NCI-H128 (cell line): ENCODE measurements around the gene PPARG.

Source experiments
- DNase-seq: peaks from one replicate; lab custom pipeline; 2025; ENCODE audit not compliant: unreplicated experiment; lab: John Stamatoyannopoulos, UW

The PPARG gene

GRCh38 chr3:12342151-12342550 is 53.3 kb downstream of the PPARG start:
- no peak for DNase-seq

GRCh38 chr3:12343047-12343501 is 54.2 kb downstream of the PPARG start:
- no peak for DNase-seq

- no peak for DNase-seq
Measured at GRCh38 chr3:12345141-12345561, 56.3 kb downstream of the PPARG start.

- DNase-seq, result no peak
Measured at GRCh38 chr3:12345584-12346494, 57.0 kb downstream of the PPARG start.

- no peak for DNase-seq
Measured at GRCh38 chr3:12347301-12347700, 58.4 kb downstream of the PPARG start.

GRCh38 chr3:12349895-12350811 is 61.3 kb downstream of the PPARG start:
- no peak for DNase-seq

GRCh38 chr3:12351145-12351544 is 62.3 kb downstream of the PPARG start:
- DNase-seq, result no peak

- no peak for DNase-seq
Measured at GRCh38 chr3:12352253-12352652, 63.4 kb downstream of the PPARG start.

- no peak for DNase-seq
Measured at GRCh38 chr3:12352755-12353154, 63.9 kb downstream of the PPARG start.

- no peak for DNase-seq
Measured at GRCh38 chr3:12353796-12354525, 65.1 kb downstream of the PPARG start.

- DNase-seq, result no peak
Measured at GRCh38 chr3:12356175-12356574, 67.3 kb downstream of the PPARG start.

- no peak for DNase-seq
Measured at GRCh38 chr3:12356996-12357395, 68.1 kb downstream of the PPARG start.

GRCh38 chr3:12357456-12357855 is 68.6 kb downstream of the PPARG start:
- no peak for DNase-seq

GRCh38 chr3:12363397-12364195 is 74.7 kb downstream of the PPARG start:
- no peak for DNase-seq

GRCh38 chr3:12367346-12367745 is 78.5 kb downstream of the PPARG start:
- no peak for DNase-seq

GRCh38 chr3:12369029-12369428 is 80.2 kb downstream of the PPARG start:
- no peak for DNase-seq

GRCh38 chr3:12369598-12369997 is 80.7 kb downstream of the PPARG start:
- DNase-seq, result no peak

- no peak for DNase-seq
Measured at GRCh38 chr3:12370758-12371157, 81.9 kb downstream of the PPARG start.

GRCh38 chr3:12371525-12372140 is 82.8 kb downstream of the PPARG start:
- DNase-seq, result no peak
